ENCODE data around the gene TNRC6B.

- TF ChIP-seq CTCF (IDR thresholded peaks at IDR 0.05; ENCODE audit: poor library complexity, severe bottlenecking) (no peak), RAD21 (conservative IDR thresholded peaks at IDR 0.05) (no peak)
Measured at GRCh38 chr22:40313007-40313406, 135.3 kb downstream of the TNRC6B start.

All from neural cell (in vitro differentiated cells).